SK-N-SH (cell line): ENCODE data around the gene HAUS5. TPM values are rescaled to one million over a fixed set of nuclear protein-coding genes. Genes with fewer than 3 reads are reported as not detected.

Source experiments
- CTCF ChIA-PET: fragments of 300-600, 350-600 bp; formaldehyde crosslinking; extraction: SDS; loops from one replicate; lab custom pipeline; 2021; lab: Yijun Ruan, JAX
- POLR2A ChIA-PET: fragments of 350-600 bp; sonication (Branson Sonifier 250); formaldehyde crosslinking; extraction: SDS; loops from one replicate; lab custom pipeline; 2020; ENCODE audit warnings: antibody characterized with exemption, inconsistent platforms; lab: Yijun Ruan, JAX
- DNase-seq: peaks from one replicate; pipeline ENCODE4 v3.0.0; 2012
- H2AFZ ChIP-seq: fragments of 200-600 bp; sonication (generic); 2 replicates; pipeline ENCODE4 v1.8.1; 2016; ENCODE audit warnings: antibody characterized with exemption, mild to moderate bottlenecking, low read depth
- H3F3A ChIP-seq: fragments of 200-600 bp; sonication (generic); replicated peaks from 2 replicates; pipeline ENCODE3; 2016; ENCODE audit warnings: antibody characterized with exemption, mild to moderate bottlenecking; ENCODE audit not compliant: insufficient read depth
- H3K27ac ChIP-seq, 2 experiments: fragments of 200-500 bp in 1 of 2; fragments of 200-600 bp in 1 of 2; sonication (Bioruptor generic) in 1 of 2; sonication (generic), shearing (Covaris generic) in 1 of 2; 2 replicates each; pipeline versions ENCODE4 v1.5.1 to v1.6.1; 2014 to 2016; ENCODE audit warnings: low read depth in 2 of 2, inconsistent platforms in 1 of 2, low read length in 1 of 2, mild to moderate bottlenecking in 1 of 2, mixed read lengths in 1 of 2
- H3K27me3 ChIP-seq: fragments of 200-600 bp; sonication (generic), shearing (Covaris generic); 2 replicates; pipeline ENCODE4 v1.6.1; 2016; ENCODE audit warnings: mixed run types; ENCODE audit not compliant: insufficient read depth
- H3K36me3 ChIP-seq, 2 experiments: fragments of 200-500 bp in 1 of 2; fragments of 200-600 bp in 1 of 2; sonication (Bioruptor generic) in 1 of 2; sonication (generic) in 1 of 2; replicated peaks in 1 of 2; 2 replicates each; pipeline versions ENCODE3 to v1.5.1; 2014 to 2016; ENCODE audit warnings: low read length in 1 of 2, mild to moderate bottlenecking in 1 of 2; ENCODE audit not compliant: insufficient read depth in 2 of 2, control insufficient read depth in 1 of 2
- H3K4me1 ChIP-seq, 2 experiments: fragments of 200-500 bp in 1 of 2; fragments of 200-600 bp in 1 of 2; sonication (Bioruptor generic) in 1 of 2; sonication (generic), shearing (Covaris generic) in 1 of 2; 2 replicates each; pipeline versions ENCODE4 v1.5.1 to v1.6.1; 2014 to 2016; ENCODE audit warnings: low read depth in 1 of 2, low read length in 1 of 2, mixed run types in 1 of 2; ENCODE audit not compliant: insufficient read depth in 2 of 2, control insufficient read depth in 1 of 2
- H3K4me2 ChIP-seq: fragments of 200-600 bp; sonication (generic), shearing (Covaris generic); 2 replicates; pipeline ENCODE4 v1.6.1; 2017; ENCODE audit warnings: mixed run types
- H3K4me3 ChIP-seq, 2 experiments: fragments of 200-500 bp in 1 of 2; fragments of 200-600 bp in 1 of 2; sonication (Bioruptor generic) in 1 of 2; sonication (generic), shearing (Covaris generic) in 1 of 2; 2 replicates each; pipeline versions ENCODE4 v1.5.1 to v1.8.1; 2014 to 2016; ENCODE audit warnings: low read depth in 2 of 2, inconsistent platforms in 1 of 2, low read length in 1 of 2, mild to moderate bottlenecking in 1 of 2, mixed read lengths in 1 of 2, moderate library complexity in 1 of 2
- H3K79me2 ChIP-seq: fragments of 200-600 bp; sonication (generic); 2 replicates; pipeline ENCODE4 v1.8.1; 2017; ENCODE audit warnings: mild to moderate bottlenecking; ENCODE audit not compliant: insufficient read depth
- H3K9ac ChIP-seq: fragments of 200-600 bp; sonication (generic); 2 replicates; pipeline ENCODE4 v1.6.1; 2017; ENCODE audit warnings: mixed run types
- H3K9me2 ChIP-seq: fragments of 200-600 bp; sonication (generic); 2 replicates; pipeline ENCODE4 v1.6.1; 2017; ENCODE audit warnings: mixed run types
- H3K9me3 ChIP-seq: fragments of 200-600 bp; sonication (generic); 2 replicates; pipeline ENCODE4 v1.6.1; 2017; ENCODE audit warnings: mixed run types, mild to moderate bottlenecking, moderate library complexity
- H4K20me1 ChIP-seq: fragments of 200-600 bp; sonication (generic); 2 replicates; pipeline ENCODE4 v1.6.1; 2017; ENCODE audit warnings: mild to moderate bottlenecking, mixed run types; ENCODE audit not compliant: insufficient read depth
- CHD2 ChIP-seq: fragments of 150-350 bp; IDR thresholded peaks from 2 replicates; pipeline ENCODE4 v1.6.1; 2018; ENCODE audit warnings: low read length; ENCODE audit not compliant: partially characterized antibody
- EP300 ChIP-seq, 2 experiments: IDR thresholded peaks; 2 replicates each; pipeline versions ENCODE4 v1.4.0 to v1.6.1; 2012; ENCODE audit warnings: borderline replicate concordance in 1 of 2, low read depth in 1 of 2, low read length in 1 of 2
- EZH2phosphoT487 ChIP-seq: fragments of 200-600 bp; sonication (generic); IDR thresholded peaks from 2 replicates; pipeline ENCODE4 v1.6.1; 2017; ENCODE audit warnings: low read depth, mixed run types, mild to moderate bottlenecking, antibody characterized with exemption, moderate library complexity, borderline replicate concordance
- FOSL2 ChIP-seq: IDR thresholded peaks from 2 replicates; pipeline ENCODE4 v1.4.0; 2012; ENCODE audit warnings: low read depth, mild to moderate bottlenecking, moderate library complexity, borderline replicate concordance
- FOXJ3 ChIP-seq: sonication (generic); formaldehyde crosslinking; IDR thresholded peaks from 2 replicates; pipeline ENCODE4 v1.5.1; 2020; ENCODE audit warnings: mild to moderate bottlenecking, missing genetic modification reagents
- FOXM1 ChIP-seq: IDR thresholded peaks from 2 replicates; pipeline ENCODE4 v1.4.0; 2012; ENCODE audit warnings: low read depth, mild to moderate bottlenecking
- GATA2 ChIP-seq: sonication (generic); formaldehyde crosslinking; IDR thresholded peaks from 2 replicates; pipeline ENCODE4 v1.5.0; 2020; ENCODE audit warnings: mild to moderate bottlenecking, missing genetic modification reagents
- MXI1 ChIP-seq: IDR thresholded peaks from 2 replicates; pipeline ENCODE4 v1.6.1; 2012; ENCODE audit warnings: mild to moderate bottlenecking, low read depth, low read length, improper control_type of control experiment
- NFIC ChIP-seq: IDR thresholded peaks from 2 replicates; pipeline ENCODE4 v1.4.0; 2012; ENCODE audit warnings: borderline replicate concordance
- RAD21 ChIP-seq: IDR thresholded peaks from 2 replicates; pipeline ENCODE4 v1.6.1; 2012; ENCODE audit warnings: mild to moderate bottlenecking, low read length
- RFX5 ChIP-seq: IDR thresholded peaks from 2 replicates; pipeline ENCODE4 v1.6.1; 2012; ENCODE audit warnings: mild to moderate bottlenecking, improper control_type of control experiment, low read length
- RXRA ChIP-seq: IDR thresholded peaks from 2 replicates; pipeline ENCODE4 v1.4.0; 2012; ENCODE audit warnings: low read depth, mild to moderate bottlenecking, borderline replicate concordance
- SIN3A ChIP-seq: IDR thresholded peaks from 2 replicates; pipeline ENCODE4 v1.6.1; 2012; ENCODE audit warnings: low read depth, mild to moderate bottlenecking, low read length, moderate library complexity, borderline replicate concordance
- SMC3 ChIP-seq: IDR thresholded peaks from 2 replicates; pipeline ENCODE4 v1.6.1; 2012; ENCODE audit warnings: low read depth, low read length, improper control_type of control experiment
- TAF1 ChIP-seq: IDR thresholded peaks from 2 replicates; pipeline ENCODE4 v1.6.1; 2012; ENCODE audit warnings: low read depth, mild to moderate bottlenecking, low read length, moderate library complexity, borderline replicate concordance
- TCF12 ChIP-seq: IDR thresholded peaks from 2 replicates; pipeline ENCODE4 v1.4.0; 2012
- YY1 ChIP-seq: IDR thresholded peaks from 2 replicates; pipeline ENCODE4 v1.4.0; 2012; ENCODE audit warnings: low read depth, mild to moderate bottlenecking
- WGBS: methylation state at CpG from one replicate; pipeline ENCODE4 v1.1.6; 2017; ENCODE audit warnings: low lambda C conversion rate; 5-methylcytosine and 5-hydroxymethylcytosine counted together
- polyA plus RNA-seq, 3 experiments: library from polyadenylated mRNA; depleted of rRNA; stranded (reverse); fragments of >200 nt; gene quantifications; 2 replicates each; pipeline ENCODE4 v1.2.3, GENCODE V29; 2012
- TF ChIP-seq, protein P1 (sequence below): fragments of 200-600 bp; sonication (generic); IDR thresholded peaks from 2 replicates; pipeline ENCODE4 v1.6.1; 2017; ENCODE audit warnings: antibody characterized with exemption, mild to moderate bottlenecking, moderate library complexity
- TF ChIP-seq, protein P2 (sequence below): IDR thresholded peaks from 2 replicates; pipeline ENCODE4 v1.6.1; 2012; ENCODE audit warnings: mild to moderate bottlenecking, low read depth, low read length, moderate library complexity

HAUS5 gene
- polyA plus RNA-seq, 1 of the 3 experiments (the other 2 are of a cell fraction) = 7.1 TPM

DNA sequence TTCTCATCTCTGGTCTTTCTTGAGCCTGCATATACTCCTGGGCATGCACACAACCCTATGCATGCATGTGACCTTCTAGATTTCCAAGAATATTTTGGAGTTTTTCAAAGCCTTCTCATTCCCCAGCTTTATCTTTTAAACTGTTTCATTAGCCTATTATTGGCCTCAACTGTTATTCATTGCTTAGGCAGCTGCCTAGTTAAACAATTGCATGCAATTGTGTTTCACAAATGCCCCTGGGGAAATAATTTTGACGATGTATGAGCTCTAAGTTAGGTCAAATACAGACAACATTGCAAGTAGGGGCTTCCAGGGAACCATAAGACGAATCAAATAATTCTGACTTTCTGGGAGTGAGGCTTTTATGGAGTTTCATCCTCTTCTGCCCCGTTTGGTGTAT, 51.4 kb downstream of the HAUS5 start:
- CTCF ChIA-PET = interaction anchor here (0.7 kb wide), 1 partner anchor 16 kb away, joined by 3 read pairs; the partner anchor contains the start of gene COX6B1
- Histone ChIP-seq H3K36me3 (peaks cover 0 to 3% of the 10 kb centered on the region in 2 experiments), H3K9me2 (no peaks in the 10 kb centered on the region), H3K27ac (no peak overlapping the region), H3K27me3 (peaks cover 5% of the 10 kb centered on the region; the same call in 1 of the 2 replicates), H2AFZ (no peak overlapping the region), H3K9ac (no peak overlapping the region), H4K20me1 (no peaks in the 10 kb centered on the region), H3K4me3 (no peak overlapping the region), H3K4me2 (no peak overlapping the region), H3F3A (no peaks in the 10 kb centered on the region), H3K79me2 (no peaks in the 10 kb centered on the region), H3K9me3 (no peaks in the 10 kb centered on the region), H3K4me1 (no peaks in the 10 kb centered on the region)
- DNase-seq = no peak
- POLR2A ChIA-PET = interaction anchor here (1.1 kb wide), 1 partner anchor 16 kb away, joined by 3 read pairs; the partner anchor contains the start of gene COX6B1
- TF ChIP-seq TCF12 (no peak), FOSL2 (no peak), NFIC (no peak), RAD21 (no peak), SIN3A (no peak), MXI1 (no peak)
- 62% methylated on average over 3 of the region's 3 CpGs for WGBS

- Histone ChIP-seq H3K79me2 (no peaks in the 10 kb centered on the region), H3K36me3 (no peaks in the 10 kb centered on the region), H3K4me1 (no peaks in the 10 kb centered on the region), H3K4me2 (no peak overlapping the region), H2AFZ (no peak overlapping the region), H3K27me3 (peaks cover 16% of the 10 kb centered on the region; the same call in 1 of the 2 replicates), H3K27ac (no peak overlapping the region), H3K9me3 (no peaks in the 10 kb centered on the region)
- no peak for DNase-seq
- WGBS = 91% methylated on average over 24 of the region's 24 CpGs
- CTCF ChIA-PET = no interaction called here
- TF ChIP-seq EP300 (IDR thresholded peaks at IDR 0.05; ENCODE audit: borderline replicate concordance in 1 of 2, low read depth in 1 of 2, low read length in 1 of 2) = no peak
- no peak for TF ChIP-seq CHD2
- no peak for TF ChIP-seq FOXJ3 (CRISPR knock-in tag)
- TF ChIP-seq SMC3 = no peak
- TF ChIP-seq GATA2 = no peak
- no peak for TF ChIP-seq TAF1
- TF ChIP-seq, protein P1, sequence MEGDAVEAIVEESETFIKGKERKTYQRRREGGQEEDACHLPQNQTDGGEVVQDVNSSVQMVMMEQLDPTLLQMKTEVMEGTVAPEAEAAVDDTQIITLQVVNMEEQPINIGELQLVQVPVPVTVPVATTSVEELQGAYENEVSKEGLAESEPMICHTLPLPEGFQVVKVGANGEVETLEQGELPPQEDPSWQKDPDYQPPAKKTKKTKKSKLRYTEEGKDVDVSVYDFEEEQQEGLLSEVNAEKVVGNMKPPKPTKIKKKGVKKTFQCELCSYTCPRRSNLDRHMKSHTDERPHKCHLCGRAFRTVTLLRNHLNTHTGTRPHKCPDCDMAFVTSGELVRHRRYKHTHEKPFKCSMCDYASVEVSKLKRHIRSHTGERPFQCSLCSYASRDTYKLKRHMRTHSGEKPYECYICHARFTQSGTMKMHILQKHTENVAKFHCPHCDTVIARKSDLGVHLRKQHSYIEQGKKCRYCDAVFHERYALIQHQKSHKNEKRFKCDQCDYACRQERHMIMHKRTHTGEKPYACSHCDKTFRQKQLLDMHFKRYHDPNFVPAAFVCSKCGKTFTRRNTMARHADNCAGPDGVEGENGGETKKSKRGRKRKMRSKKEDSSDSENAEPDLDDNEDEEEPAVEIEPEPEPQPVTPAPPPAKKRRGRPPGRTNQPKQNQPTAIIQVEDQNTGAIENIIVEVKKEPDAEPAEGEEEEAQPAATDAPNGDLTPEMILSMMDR = no peak
- TF ChIP-seq FOSL2 = no peak
- no peak for TF ChIP-seq RAD21
- TF ChIP-seq SIN3A = no peak
- no peak for TF ChIP-seq RFX5
- TF ChIP-seq EZH2phosphoT487 = no peak
- TF ChIP-seq, protein P2, sequence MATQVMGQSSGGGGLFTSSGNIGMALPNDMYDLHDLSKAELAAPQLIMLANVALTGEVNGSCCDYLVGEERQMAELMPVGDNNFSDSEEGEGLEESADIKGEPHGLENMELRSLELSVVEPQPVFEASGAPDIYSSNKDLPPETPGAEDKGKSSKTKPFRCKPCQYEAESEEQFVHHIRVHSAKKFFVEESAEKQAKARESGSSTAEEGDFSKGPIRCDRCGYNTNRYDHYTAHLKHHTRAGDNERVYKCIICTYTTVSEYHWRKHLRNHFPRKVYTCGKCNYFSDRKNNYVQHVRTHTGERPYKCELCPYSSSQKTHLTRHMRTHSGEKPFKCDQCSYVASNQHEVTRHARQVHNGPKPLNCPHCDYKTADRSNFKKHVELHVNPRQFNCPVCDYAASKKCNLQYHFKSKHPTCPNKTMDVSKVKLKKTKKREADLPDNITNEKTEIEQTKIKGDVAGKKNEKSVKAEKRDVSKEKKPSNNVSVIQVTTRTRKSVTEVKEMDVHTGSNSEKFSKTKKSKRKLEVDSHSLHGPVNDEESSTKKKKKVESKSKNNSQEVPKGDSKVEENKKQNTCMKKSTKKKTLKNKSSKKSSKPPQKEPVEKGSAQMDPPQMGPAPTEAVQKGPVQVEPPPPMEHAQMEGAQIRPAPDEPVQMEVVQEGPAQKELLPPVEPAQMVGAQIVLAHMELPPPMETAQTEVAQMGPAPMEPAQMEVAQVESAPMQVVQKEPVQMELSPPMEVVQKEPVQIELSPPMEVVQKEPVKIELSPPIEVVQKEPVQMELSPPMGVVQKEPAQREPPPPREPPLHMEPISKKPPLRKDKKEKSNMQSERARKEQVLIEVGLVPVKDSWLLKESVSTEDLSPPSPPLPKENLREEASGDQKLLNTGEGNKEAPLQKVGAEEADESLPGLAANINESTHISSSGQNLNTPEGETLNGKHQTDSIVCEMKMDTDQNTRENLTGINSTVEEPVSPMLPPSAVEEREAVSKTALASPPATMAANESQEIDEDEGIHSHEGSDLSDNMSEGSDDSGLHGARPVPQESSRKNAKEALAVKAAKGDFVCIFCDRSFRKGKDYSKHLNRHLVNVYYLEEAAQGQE = no peak
- TF ChIP-seq RXRA = no peak
- TF ChIP-seq YY1 = no peak
- TF ChIP-seq FOXM1 = no peak
- TF ChIP-seq, all 33 proteins: peak for 0
- POLR2A ChIA-PET = interaction anchor here (1.1 kb wide), 1 partner anchor 17 kb away, joined by 3 read pairs; the partner anchor contains the start of gene COX6B1
- Histone ChIP-seq H3K9me2 (no peaks in the 10 kb centered on the region), H4K20me1 (no peaks in the 10 kb centered on the region), H3K9ac (no peak overlapping the region), H3K4me3 (no peak overlapping the region), H3F3A (no peaks in the 10 kb centered on the region)
Measured at GRCh38 chr19:35665157-35665556, 52.6 kb downstream of the HAUS5 start.
